ENCODE results near the gene MICU1.

The MICU1 gene

GRCh38 chr10:72567421-72567820, 58.5 kb downstream of the MICU1 start:
- TF ChIP-seq, protein P1, sequence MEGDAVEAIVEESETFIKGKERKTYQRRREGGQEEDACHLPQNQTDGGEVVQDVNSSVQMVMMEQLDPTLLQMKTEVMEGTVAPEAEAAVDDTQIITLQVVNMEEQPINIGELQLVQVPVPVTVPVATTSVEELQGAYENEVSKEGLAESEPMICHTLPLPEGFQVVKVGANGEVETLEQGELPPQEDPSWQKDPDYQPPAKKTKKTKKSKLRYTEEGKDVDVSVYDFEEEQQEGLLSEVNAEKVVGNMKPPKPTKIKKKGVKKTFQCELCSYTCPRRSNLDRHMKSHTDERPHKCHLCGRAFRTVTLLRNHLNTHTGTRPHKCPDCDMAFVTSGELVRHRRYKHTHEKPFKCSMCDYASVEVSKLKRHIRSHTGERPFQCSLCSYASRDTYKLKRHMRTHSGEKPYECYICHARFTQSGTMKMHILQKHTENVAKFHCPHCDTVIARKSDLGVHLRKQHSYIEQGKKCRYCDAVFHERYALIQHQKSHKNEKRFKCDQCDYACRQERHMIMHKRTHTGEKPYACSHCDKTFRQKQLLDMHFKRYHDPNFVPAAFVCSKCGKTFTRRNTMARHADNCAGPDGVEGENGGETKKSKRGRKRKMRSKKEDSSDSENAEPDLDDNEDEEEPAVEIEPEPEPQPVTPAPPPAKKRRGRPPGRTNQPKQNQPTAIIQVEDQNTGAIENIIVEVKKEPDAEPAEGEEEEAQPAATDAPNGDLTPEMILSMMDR (IDR thresholded peaks at IDR 0.05; ENCODE audit: low read depth, low read length, poor library complexity, severe bottlenecking): no peak
- no peak for TF ChIP-seq EZH2phosphoT487 (IDR thresholded peaks at IDR 0.05; ENCODE audit: borderline replicate concordance, low read length)

DNA sequence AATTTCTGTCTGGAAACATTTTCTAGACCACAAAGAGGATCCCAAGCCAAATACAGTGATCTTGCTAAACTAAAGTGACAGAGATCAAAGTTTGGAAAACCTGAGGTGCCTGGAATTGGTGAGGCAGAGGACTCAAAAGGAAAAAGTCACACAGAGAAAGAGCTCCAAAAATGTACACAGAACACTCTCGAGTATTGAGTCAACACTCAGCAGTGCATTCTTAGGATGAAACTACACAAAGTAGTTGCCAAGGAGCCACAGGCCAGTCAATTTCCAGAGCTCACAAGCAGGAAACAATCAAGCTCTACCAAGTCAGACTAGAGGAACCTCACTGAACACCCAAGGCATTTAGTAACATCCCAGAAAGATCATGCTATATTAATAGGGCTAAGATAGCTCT, 61.3 kb downstream of the MICU1 start:
- Histone ChIP-seq H3K9me3 (ENCODE audit: control insufficient read depth, insufficient read depth, low read length) (no peaks in the 10 kb centered on the region), H3K27ac (ENCODE audit: low read depth, low read length) (no peak overlapping the region), H3K4me2 (ENCODE audit: low read length) (no peak overlapping the region), H3K4me1 (ENCODE audit: control insufficient read depth, low read length) (no peaks in the 10 kb centered on the region), H3K79me2 (ENCODE audit: control insufficient read depth, low read length) (no peaks in the 10 kb centered on the region), H3K4me3 (ENCODE audit: low read length) (no peak overlapping the region), H3K27me3 (ENCODE audit: control insufficient read depth, low read length) (no peaks in the 10 kb centered on the region), H3F3A (ENCODE audit: control insufficient read depth, insufficient read depth) (no peaks in the 10 kb centered on the region), H4K20me1 (ENCODE audit: control insufficient read depth, insufficient read depth, low read depth, low read length) (no peaks in the 10 kb centered on the region), H3K36me3 (ENCODE audit: control insufficient read depth, low read length) (peaks cover 8% of the 10 kb centered on the region), H3K9me2 (replicated peaks; ENCODE audit: control insufficient read depth, low read length) (no peaks in the 10 kb centered on the region)
- TF ChIP-seq EZH2phosphoT487 (IDR thresholded peaks at IDR 0.05; ENCODE audit: borderline replicate concordance, low read length): no peak
- TF ChIP-seq, protein P1 (IDR thresholded peaks at IDR 0.05; ENCODE audit: low read depth, low read length, poor library complexity, severe bottlenecking): no peak

More at GRCh38 chr10:72567421-72567820, 58.5 kb downstream of the MICU1 start:
- Histone ChIP-seq H3F3A (ENCODE audit: control insufficient read depth, insufficient read depth) (no peaks in the 10 kb centered on the region), H3K4me1 (ENCODE audit: control insufficient read depth, low read length) (no peaks in the 10 kb centered on the region), H3K27ac (ENCODE audit: low read depth, low read length) (no peak overlapping the region), H3K9me2 (replicated peaks; ENCODE audit: control insufficient read depth, low read length) (no peaks in the 10 kb centered on the region), H3K36me3 (ENCODE audit: control insufficient read depth, low read length) (no peaks in the 10 kb centered on the region; the same call in 1 of the 2 replicates), H3K79me2 (ENCODE audit: control insufficient read depth, low read length) (no peaks in the 10 kb centered on the region), H3K27me3 (ENCODE audit: control insufficient read depth, low read length) (no peaks in the 10 kb centered on the region), H3K4me3 (ENCODE audit: low read length) (no peak overlapping the region), H3K9me3 (ENCODE audit: control insufficient read depth, insufficient read depth, low read length) (no peaks in the 10 kb centered on the region), H3K4me2 (ENCODE audit: low read length) (no peak overlapping the region), H4K20me1 (ENCODE audit: control insufficient read depth, insufficient read depth, low read depth, low read length) (no peaks in the 10 kb centered on the region)

GRCh38 chr10:72563327-72563932, 62.4 kb downstream of the MICU1 start:
- Histone ChIP-seq H3K4me2 (ENCODE audit: low read length) (no peak overlapping the region), H3K4me1 (ENCODE audit: control insufficient read depth, low read length) (no peaks in the 10 kb centered on the region), H3K9me3 (ENCODE audit: control insufficient read depth, insufficient read depth, low read length) (no peaks in the 10 kb centered on the region), H3K79me2 (ENCODE audit: control insufficient read depth, low read length) (no peaks in the 10 kb centered on the region), H4K20me1 (ENCODE audit: control insufficient read depth, insufficient read depth, low read depth, low read length) (no peaks in the 10 kb centered on the region), H3K9me2 (replicated peaks; ENCODE audit: control insufficient read depth, low read length) (no peaks in the 10 kb centered on the region), H3K27ac (ENCODE audit: low read depth, low read length) (no peak overlapping the region), H3K27me3 (ENCODE audit: control insufficient read depth, low read length) (no peaks in the 10 kb centered on the region), H3F3A (ENCODE audit: control insufficient read depth, insufficient read depth) (no peaks in the 10 kb centered on the region), H3K4me3 (ENCODE audit: low read length) (no peak overlapping the region), H3K36me3 (ENCODE audit: control insufficient read depth, low read length) (peaks cover 8% of the 10 kb centered on the region)
- TF ChIP-seq, protein P1 (IDR thresholded peaks at IDR 0.05; ENCODE audit: low read depth, low read length, poor library complexity, severe bottlenecking): no peak
- TF ChIP-seq EZH2phosphoT487 (IDR thresholded peaks at IDR 0.05; ENCODE audit: borderline replicate concordance, low read length): no peak
